ENCODE results near the gene EXOC3.

EXOC3 gene

GRCh38 chr5:513216-514100 is 70.5 kb downstream of the EXOC3 start:
- peak overlapping the region; percentile 0; the same call in 1 of the 2 replicates for H3K4me3 ChIP-seq (ENCODE audit: low read depth, low read length)
- no peaks in the 10 kb centered on the region for H3K9me3 ChIP-seq (ENCODE audit: severe bottlenecking)
- peaks cover 57% of the 10 kb centered on the region for H3K27me3 ChIP-seq (ENCODE audit: insufficient read depth, low read depth, severe bottlenecking)
- TF ChIP-seq, protein P1, sequence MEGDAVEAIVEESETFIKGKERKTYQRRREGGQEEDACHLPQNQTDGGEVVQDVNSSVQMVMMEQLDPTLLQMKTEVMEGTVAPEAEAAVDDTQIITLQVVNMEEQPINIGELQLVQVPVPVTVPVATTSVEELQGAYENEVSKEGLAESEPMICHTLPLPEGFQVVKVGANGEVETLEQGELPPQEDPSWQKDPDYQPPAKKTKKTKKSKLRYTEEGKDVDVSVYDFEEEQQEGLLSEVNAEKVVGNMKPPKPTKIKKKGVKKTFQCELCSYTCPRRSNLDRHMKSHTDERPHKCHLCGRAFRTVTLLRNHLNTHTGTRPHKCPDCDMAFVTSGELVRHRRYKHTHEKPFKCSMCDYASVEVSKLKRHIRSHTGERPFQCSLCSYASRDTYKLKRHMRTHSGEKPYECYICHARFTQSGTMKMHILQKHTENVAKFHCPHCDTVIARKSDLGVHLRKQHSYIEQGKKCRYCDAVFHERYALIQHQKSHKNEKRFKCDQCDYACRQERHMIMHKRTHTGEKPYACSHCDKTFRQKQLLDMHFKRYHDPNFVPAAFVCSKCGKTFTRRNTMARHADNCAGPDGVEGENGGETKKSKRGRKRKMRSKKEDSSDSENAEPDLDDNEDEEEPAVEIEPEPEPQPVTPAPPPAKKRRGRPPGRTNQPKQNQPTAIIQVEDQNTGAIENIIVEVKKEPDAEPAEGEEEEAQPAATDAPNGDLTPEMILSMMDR (IDR thresholded peaks at IDR 0.05; ENCODE audit: low read depth, low read length) = no peak
- H3K27ac ChIP-seq = no peak overlapping the region
- DNase-seq = peak; percentile 60
- no peaks in the 10 kb centered on the region for H3K36me3 ChIP-seq

DNA sequence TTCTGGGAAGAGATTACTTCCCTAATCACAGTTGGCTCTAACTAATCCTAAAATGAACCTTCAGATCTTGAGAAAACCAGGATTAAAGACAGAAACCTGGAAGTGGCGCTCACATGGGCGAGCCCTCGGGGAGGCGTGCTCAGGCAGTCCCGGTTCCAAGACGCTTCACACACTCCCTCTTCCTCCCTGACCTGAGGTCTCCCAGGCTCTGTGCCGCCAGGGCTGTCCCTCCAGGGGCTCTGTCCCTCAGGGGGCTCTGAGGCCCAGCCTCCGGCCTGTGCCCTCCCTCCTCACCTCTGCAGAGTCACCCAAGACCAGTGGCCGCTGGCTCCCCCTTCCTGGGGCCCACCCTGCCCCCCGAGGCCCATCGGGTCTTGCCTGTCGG is 71.1 kb downstream of the EXOC3 start:
- Histone ChIP-seq H3K36me3 (no peaks in the 10 kb centered on the region), H3K27me3 (ENCODE audit: insufficient read depth, low read depth, severe bottlenecking) (peaks cover 64% of the 10 kb centered on the region), H3K9me3 (ENCODE audit: severe bottlenecking) (no peaks in the 10 kb centered on the region), H3K27ac (no peak overlapping the region), H3K4me3 (ENCODE audit: low read depth, low read length) (peak overlapping the region; percentile 0; the same call in 1 of the 2 replicates)
- peak; percentile 51 for DNase-seq
- TF ChIP-seq, protein P1 (IDR thresholded peaks at IDR 0.05; ENCODE audit: low read depth, low read length) = no peak

DNA sequence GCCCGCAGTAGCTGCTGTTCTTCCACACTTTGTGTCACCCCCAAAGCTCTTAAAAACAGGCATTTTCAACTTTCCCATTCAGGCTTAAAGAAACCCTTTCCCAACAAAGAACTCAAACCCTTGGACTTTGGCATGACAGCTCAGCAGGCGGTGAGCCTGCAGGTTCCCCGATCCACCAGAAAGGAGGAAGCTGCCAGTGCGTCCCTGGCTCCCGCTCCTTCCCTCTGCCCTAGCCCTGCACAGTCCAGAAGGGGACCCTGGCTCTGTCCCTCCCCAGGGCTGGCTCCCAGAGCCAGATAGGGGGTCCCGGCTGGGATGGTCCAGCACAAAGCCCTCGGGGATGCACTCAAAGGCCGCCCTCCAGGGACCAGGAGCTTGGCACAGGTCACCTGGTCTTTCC is 71.7 kb downstream of the EXOC3 start:
- Histone ChIP-seq H3K4me3 (ENCODE audit: low read depth, low read length) (no peak overlapping the region), H3K27ac (no peak overlapping the region), H3K36me3 (no peaks in the 10 kb centered on the region), H3K27me3 (ENCODE audit: insufficient read depth, low read depth, severe bottlenecking) (peaks cover 68% of the 10 kb centered on the region), H3K9me3 (ENCODE audit: severe bottlenecking) (no peaks in the 10 kb centered on the region)
- TF ChIP-seq, protein P1 (IDR thresholded peaks at IDR 0.05; ENCODE audit: low read depth, low read length) = no peak
- DNase-seq = no peak

DNA sequence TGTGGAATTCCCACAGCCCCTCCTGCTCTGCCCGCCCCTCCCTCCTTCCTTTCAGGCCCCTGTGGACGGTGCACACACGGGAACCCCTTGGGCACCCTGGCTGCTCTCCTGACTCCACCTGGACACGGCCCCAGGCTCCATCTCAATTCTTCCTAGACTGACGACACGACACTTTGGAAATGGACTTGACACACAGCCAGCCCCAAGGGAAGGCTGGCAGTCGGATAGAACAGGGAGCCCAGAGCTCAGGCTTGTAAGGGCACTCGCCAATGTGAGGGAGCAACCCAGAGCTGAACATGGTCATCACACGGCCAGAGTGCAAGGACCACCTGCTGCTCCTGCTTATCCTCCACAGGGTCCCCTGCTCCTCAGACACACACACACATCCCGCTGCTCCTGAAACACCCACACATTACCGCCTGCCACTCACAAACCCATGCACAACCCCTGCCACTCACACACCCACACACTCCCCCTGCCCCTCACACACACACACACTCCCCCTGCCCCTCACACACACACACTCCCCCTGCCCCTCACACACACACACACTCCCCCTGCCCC is 72.4 kb downstream of the EXOC3 start:
- no peak overlapping the region for H3K27ac ChIP-seq
- H3K9me3 ChIP-seq (ENCODE audit: severe bottlenecking) = no peaks in the 10 kb centered on the region
- H3K36me3 ChIP-seq = no peaks in the 10 kb centered on the region
- H3K27me3 ChIP-seq (ENCODE audit: insufficient read depth, low read depth, severe bottlenecking) = peaks cover 65% of the 10 kb centered on the region
- DNase-seq = no peak
- TF ChIP-seq, protein P1 (IDR thresholded peaks at IDR 0.05; ENCODE audit: low read depth, low read length) = no peak
- H3K4me3 ChIP-seq (ENCODE audit: low read depth, low read length) = no peak overlapping the region

DNA sequence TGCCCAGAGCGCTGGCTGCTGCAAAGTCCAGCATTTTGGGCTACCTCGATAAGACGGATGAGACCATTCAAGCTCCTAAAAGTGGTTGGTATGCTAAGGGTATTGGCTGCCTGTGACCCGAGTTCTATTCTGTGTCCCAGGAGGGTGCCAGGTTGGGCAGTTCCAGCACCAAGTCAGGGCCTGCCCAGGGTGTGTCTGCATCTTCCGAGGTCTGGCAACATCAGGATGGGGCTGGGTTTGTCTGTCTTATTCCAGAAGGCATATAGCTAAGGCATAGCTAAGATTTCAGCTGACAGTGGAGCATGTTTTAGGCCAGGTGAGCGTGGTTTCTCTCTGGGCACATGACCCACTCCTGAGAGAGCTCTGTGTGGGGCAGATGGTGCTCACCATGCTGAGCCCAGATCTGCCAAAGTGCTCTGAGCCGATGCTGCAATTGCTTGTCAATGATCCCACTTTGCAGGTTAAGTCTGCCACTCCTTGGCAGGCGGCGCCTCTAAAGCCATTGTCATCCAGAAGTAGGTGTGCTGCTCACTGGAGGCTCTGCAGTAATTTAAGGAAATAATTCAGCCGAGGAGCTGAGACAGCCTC is 73.5 kb downstream of the EXOC3 start:
- no peak overlapping the region for H3K4me3 ChIP-seq (ENCODE audit: low read depth, low read length)
- TF ChIP-seq, protein P1 (IDR thresholded peaks at IDR 0.05; ENCODE audit: low read depth, low read length) = no peak
- DNase-seq = no peak
- peaks cover 74% of the 10 kb centered on the region for H3K27me3 ChIP-seq (ENCODE audit: insufficient read depth, low read depth, severe bottlenecking)
- H3K27ac ChIP-seq = no peak overlapping the region
- H3K9me3 ChIP-seq (ENCODE audit: severe bottlenecking) = no peaks in the 10 kb centered on the region
- no peaks in the 10 kb centered on the region for H3K36me3 ChIP-seq

Data from WERI-Rb-1 (cell line).